Measurements from ENCODE around the gene TFR2.

DNA sequence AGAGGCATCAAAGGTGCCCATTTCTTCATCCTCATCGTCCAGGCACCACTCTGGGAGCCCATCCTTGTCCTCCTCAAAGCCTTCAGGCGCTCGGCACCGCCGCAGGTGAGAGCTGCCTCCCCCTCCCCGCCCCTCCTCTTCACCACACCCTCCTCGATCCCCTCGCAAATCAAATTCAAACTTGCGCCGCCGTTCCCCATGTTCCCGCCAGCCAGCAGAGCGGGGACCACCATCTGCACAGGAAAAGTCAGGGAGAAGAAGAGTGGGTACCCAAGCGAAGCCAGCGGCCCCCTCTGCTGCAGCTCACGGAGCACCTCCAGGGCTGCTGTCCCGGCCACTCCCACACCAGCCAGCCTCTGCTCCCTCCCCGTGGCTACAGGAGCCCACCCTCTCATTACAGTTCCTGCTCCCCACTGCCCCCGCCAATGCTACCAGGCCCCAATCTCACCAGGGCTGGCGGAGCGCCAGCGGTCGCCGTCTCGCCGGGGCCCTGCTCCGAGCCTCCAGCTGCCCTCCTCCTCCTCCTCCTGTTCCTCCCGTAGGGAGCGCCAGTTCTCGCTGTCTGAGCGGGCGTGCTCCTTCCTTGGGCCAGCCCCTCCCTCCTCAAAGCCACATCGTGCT lies 45.0 kb upstream of the TFR2 start:
- TF ChIP-seq TAF1 (IDR thresholded peaks at IDR 0.05; ENCODE audit: borderline replicate concordance, insufficient read depth, low read length) (no peak), SIN3A (IDR thresholded peaks at IDR 0.05; ENCODE audit: borderline replicate concordance, insufficient read depth, low read length) (no peak), POLR2AphosphoS5 (IDR thresholded peaks at IDR 0.05; ENCODE audit: low read depth, low read length) (no peak)
- TF ChIP-seq, protein P1, sequence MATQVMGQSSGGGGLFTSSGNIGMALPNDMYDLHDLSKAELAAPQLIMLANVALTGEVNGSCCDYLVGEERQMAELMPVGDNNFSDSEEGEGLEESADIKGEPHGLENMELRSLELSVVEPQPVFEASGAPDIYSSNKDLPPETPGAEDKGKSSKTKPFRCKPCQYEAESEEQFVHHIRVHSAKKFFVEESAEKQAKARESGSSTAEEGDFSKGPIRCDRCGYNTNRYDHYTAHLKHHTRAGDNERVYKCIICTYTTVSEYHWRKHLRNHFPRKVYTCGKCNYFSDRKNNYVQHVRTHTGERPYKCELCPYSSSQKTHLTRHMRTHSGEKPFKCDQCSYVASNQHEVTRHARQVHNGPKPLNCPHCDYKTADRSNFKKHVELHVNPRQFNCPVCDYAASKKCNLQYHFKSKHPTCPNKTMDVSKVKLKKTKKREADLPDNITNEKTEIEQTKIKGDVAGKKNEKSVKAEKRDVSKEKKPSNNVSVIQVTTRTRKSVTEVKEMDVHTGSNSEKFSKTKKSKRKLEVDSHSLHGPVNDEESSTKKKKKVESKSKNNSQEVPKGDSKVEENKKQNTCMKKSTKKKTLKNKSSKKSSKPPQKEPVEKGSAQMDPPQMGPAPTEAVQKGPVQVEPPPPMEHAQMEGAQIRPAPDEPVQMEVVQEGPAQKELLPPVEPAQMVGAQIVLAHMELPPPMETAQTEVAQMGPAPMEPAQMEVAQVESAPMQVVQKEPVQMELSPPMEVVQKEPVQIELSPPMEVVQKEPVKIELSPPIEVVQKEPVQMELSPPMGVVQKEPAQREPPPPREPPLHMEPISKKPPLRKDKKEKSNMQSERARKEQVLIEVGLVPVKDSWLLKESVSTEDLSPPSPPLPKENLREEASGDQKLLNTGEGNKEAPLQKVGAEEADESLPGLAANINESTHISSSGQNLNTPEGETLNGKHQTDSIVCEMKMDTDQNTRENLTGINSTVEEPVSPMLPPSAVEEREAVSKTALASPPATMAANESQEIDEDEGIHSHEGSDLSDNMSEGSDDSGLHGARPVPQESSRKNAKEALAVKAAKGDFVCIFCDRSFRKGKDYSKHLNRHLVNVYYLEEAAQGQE (IDR thresholded peaks at IDR 0.05; ENCODE audit: insufficient read depth in 1 of 2, low read depth in 2 of 2, low read length in 2 of 2), result no peak

Data from PFSK-1 (cell line).